Measurements from ENCODE around the gene BRICD5.

DNA sequence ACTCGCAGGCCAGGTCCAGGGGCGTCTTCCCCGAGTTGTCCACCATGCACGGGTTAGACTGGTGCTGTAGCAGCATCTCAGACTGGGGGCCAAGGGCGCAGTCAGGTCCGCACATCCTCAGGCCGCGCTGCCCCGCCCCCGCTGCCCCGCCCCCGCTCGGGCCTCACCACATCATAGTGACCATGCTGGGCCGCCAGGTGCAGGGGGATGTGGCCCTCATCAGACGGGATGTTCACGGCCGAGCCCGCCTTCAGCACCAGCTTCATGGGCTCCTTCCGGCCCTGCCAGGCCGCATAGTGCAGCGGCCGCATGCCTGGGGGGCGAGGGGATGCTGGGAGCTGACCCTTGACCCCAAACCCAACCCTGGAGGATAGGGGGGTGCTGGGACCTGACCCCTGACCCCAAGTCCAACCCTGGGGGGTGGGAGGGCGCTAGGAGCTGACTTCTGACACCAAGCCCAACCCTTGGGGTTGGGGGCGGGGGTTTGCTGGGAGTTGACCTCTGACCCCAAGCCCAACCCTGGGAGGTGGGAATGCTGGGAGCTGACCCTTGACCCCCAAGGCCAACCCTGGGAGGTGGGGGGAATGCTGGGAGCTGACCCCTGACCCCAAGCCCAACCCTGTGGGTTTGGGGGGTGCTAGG, 21.3 kb downstream of the BRICD5 start:
- no peak for TF ChIP-seq EZH2phosphoT487 (IDR thresholded peaks at IDR 0.05; ENCODE audit: low read depth, severe bottlenecking, unreplicated experiment)
- TF ChIP-seq, protein P1, sequence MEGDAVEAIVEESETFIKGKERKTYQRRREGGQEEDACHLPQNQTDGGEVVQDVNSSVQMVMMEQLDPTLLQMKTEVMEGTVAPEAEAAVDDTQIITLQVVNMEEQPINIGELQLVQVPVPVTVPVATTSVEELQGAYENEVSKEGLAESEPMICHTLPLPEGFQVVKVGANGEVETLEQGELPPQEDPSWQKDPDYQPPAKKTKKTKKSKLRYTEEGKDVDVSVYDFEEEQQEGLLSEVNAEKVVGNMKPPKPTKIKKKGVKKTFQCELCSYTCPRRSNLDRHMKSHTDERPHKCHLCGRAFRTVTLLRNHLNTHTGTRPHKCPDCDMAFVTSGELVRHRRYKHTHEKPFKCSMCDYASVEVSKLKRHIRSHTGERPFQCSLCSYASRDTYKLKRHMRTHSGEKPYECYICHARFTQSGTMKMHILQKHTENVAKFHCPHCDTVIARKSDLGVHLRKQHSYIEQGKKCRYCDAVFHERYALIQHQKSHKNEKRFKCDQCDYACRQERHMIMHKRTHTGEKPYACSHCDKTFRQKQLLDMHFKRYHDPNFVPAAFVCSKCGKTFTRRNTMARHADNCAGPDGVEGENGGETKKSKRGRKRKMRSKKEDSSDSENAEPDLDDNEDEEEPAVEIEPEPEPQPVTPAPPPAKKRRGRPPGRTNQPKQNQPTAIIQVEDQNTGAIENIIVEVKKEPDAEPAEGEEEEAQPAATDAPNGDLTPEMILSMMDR (IDR thresholded peaks at IDR 0.05; ENCODE audit: poor library complexity) = no peak
